HG02884 (cell line): ENCODE measurements around the gene EPHB1.
"Not testable (repeated sequence)": the region's sequence is repeated elsewhere in the genome, so short reads cannot be mapped to it uniquely, and the experiment has no call there.

Experiments used
- ATAC-seq: cut with Tn5 transposase; IDR thresholded peaks from one replicate; pipeline ENCODE4 v1.9.1; 2021; ENCODE audit warnings: mild to moderate bottlenecking, moderate library complexity; ENCODE audit not compliant: unreplicated experiment

Gene EPHB1

GRCh38 chr3:135099734-135100355 lies 304.8 kb downstream of the EPHB1 start:
- ATAC-seq = no peak

- no peak for ATAC-seq
These were observed 305.3 kb downstream of the EPHB1 start for GRCh38 chr3:135100366-135100765.

- ATAC-seq = no peak
These were observed 308.9 kb downstream of the EPHB1 start for GRCh38 chr3:135103917-135104316.

DNA sequence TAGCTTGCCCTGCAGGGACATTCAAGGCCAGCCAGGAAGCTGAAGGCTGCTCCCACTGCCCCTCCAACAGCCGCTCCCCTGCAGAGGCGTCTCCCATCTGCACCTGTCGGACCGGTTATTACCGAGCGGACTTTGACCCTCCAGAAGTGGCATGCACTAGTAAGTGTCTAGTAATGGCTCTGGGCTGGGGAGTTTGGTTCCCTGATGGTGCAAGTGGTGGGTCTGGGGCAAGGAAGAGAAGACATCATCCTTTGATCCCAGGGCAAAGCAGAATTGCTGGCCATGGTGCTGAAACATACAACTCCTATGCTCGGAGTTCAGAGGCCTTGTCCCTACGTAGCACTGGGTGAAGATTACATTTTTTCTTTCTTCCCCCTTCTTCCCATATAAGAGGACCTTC lies 311.4 kb downstream of the EPHB1 start:
- ATAC-seq = no peak

- ATAC-seq = no peak
These were observed 312.0 kb downstream of the EPHB1 start for GRCh38 chr3:135107043-135107442.

- no peak for ATAC-seq
These were observed 314.6 kb downstream of the EPHB1 start for GRCh38 chr3:135109681-135110080.

DNA sequence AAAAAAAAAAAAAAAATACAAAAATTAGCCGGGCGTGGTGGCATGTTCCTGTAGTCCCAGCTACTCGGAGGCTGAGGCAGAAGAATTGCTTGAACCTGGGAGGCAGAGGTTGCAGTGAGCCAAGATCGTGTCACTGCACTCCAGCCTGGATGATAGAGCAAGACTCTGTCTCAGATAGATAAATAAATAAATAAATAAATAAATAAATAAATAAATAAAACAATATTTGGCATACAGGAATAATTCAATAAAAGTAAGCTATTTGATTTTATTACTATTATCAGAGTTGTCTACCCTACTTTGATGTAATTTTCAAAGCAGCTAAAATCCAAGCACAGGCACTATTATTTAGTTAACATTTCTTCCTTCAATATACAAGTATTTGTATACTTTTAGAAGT lies 319.5 kb downstream of the EPHB1 start:
- not testable (repeated sequence) for ATAC-seq

DNA sequence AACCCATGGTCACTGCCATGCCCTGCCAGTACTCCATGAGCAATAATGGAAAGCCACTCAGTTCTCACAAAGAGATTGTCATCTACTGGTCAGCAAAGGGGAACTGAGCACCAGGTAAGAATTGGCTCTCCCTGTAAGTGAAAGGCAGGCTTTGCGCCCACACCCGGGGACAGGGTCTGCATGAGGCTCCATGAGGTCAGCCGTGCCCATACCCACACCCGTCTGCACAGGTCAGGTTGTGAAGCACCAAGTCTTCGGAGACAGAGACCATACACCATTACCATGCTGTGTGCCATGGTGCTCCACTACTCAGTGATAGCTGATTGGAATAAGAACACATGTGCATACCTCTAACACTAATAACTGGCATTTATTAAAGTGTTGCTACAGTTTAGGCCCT lies 322.9 kb downstream of the EPHB1 start:
- ATAC-seq = no peak

- no peak for ATAC-seq
These were observed 323.7 kb downstream of the EPHB1 start for GRCh38 chr3:135118792-135119191.

GRCh38 chr3:135125171-135125801 lies 330.2 kb downstream of the EPHB1 start:
- ATAC-seq = no peak

GRCh38 chr3:135127946-135128470 lies 332.9 kb downstream of the EPHB1 start:
- no peak for ATAC-seq

DNA sequence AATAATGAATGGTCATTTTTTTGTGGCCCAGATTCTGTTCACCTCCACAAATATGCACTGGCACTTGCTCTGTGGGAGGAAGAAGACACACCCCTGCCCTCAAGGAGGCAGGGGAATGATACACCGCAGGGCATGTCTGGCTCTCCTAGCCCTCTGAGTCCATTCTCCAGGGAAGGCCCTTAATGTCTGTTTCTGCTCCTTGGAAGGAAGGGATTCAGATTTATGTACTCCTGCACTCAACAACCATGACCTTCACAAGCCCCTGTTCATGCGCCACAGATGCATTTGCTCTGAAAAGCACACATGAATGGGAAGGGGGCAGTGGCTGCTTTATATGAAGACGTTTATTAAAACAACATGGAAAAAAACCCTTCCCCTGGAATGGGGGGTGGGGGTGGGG lies 333.8 kb downstream of the EPHB1 start:
- ATAC-seq = no peak

DNA sequence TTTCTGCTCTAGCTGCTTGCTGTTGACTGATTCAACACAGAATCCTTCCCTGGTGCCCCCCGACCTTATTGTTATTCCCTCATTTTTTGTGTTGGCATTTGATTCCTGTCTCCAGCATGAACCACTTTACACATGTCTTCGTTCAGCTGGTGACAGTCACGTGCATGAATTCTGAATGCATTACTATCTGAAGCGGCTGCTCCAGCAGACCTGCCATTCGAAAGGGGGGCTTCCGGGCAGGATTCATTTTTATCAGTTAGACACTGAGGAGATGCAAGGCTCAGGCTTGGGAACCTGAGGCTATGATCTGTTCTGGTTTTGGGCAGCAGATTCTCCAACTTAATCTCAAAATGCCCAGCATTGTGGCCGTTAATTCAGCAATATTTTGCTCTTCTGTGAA lies 336.2 kb downstream of the EPHB1 start:
- no peak for ATAC-seq

DNA sequence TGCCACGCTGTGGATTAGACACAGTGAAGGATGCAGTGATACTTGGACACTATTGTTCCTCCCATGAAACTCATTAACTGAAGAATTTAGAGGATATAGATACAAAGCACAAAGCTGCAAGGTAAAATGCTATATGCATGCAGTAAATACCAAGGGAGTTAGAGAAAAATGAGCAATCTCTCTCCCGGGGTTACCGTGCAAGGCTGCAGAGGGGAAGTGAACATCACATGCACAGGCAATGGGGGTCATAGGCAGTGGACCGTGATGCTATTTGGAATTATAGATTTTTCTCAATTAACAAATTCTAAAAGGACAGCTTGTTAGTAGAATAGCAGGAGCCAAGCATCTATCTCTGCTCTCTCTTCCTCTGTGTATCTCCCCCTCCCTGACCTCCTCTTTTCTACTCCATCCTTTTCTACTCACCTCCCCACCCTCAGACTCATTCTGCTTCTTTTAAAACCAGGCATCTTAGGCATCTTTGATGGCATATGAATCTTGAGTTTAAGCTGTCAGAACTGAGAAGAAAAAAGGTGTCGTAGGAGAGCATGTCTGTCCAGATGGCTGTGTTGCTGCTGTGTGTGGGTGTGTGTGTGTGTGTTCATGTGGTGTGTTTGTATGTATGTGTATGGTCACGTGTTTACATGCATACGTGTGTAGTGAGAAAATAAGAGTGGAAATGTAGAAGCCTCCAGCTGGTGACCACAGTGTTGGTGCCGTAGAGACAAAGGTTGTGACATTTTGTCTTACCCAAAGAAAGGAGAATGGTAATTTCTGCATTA lies 339.0 kb downstream of the EPHB1 start:
- ATAC-seq = no peak

GRCh38 chr3:135134684-135135075 lies 339.6 kb downstream of the EPHB1 start:
- no peak for ATAC-seq

DNA sequence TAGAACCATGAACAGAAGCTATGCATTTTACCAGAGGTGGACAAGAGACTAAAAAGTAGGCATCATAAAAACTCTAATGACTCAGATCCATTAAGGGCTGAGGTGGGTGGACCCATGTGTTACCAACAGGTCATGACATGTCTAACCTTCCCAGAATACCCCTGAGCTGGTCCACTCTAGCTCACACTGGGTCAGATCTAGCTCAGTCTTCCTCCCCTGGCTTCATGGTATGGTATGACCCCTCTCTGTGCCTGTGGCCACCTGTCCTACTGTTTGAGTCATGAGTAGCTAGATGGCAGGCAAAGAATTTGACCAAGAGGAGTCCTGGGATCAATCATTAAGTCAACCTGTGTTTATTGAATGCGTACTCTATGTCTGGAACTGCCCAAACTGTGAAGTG lies 340.4 kb downstream of the EPHB1 start:
- no peak for ATAC-seq

DNA sequence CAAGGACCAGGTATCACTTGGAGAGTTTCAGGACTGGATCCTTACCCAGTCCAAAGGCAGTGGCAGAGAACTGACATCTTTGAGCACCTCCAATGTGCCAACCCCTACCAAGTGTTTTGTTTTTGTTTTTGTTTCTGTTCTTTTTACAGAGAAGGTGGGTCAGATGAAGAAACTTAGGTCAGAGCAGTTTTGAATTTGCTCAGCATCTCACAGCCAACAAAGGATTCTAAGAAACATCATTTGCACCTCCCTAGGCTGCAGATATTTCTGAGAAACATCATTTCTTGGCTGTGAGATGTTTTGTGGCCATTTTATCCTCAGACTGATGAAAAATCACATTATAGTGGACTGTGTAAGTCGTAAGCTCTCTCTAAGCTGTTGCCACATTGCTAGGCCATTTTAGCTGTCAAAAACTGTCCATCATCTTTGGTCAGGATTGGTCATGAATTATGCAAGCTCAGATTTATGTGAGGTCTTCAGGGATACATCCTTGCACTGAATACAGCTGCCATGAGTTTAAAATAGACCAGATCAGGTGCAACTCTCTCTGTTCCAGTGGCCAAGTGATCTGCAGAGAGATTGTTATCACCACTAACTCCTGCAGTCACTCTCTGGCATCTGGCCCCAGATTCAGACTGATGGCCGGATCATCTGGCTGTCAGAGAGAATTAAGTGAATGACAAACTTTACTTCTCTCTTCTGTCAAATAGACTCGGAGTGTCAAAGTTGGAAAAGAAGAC lies 341.5 kb downstream of the EPHB1 start:
- ATAC-seq = no peak

GRCh38 chr3:135137296-135137695 lies 342.2 kb downstream of the EPHB1 start:
- no peak for ATAC-seq

DNA sequence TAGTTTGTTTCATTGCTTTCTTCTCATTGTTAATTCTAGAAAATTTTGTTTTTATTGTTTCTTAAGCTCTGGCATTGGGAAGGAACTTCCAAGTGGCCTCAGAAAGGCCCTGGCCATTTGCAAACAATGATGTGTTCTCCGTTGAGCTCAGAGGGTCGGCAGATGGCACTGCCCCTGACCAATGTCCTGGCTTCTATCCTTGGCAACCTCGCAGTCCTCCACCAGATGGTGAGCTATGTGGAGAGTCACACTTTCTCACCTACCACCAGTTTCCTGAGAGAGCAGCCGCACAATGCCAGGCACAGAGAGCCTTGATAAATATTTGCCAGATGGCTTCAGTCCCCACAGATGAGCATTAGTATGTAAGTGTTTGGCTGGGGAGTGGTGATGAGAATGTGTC lies 343.7 kb downstream of the EPHB1 start:
- no peak for ATAC-seq

DNA sequence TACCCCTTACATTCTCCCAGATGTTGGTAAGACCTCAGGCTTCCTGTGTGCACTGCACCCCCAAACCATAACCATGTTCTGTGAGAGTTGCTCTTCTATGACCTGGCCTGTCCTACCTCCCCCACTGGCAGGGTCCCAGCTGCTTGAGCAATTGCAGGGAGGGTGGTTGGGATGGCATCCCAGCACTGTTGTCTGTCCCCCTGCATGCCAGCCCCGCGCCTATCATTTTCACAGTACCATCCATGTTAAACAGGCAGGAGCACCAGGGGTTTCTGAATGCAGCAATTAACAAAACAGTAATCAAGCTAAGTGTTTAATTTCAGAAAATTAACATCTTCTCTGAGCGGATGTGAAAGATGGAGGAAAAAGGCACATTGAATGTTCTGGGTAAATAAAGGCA lies 345.5 kb downstream of the EPHB1 start:
- ATAC-seq = no peak

GRCh38 chr3:135141160-135141559 lies 346.1 kb downstream of the EPHB1 start:
- no peak for ATAC-seq
